Gastrocnemius medialis (tissue), 4 donors: ENCODE results near the gene USH2A. TPM values are rescaled to one million over a fixed set of nuclear protein-coding genes. Genes with fewer than 3 reads are reported as not detected.

Experiments
- ATAC-seq, 2 donors: fragments of 150-250 bp; one replicate each; pipeline ENCODE4 v1.9.1; 2016
- DNase-seq, 2 donors: peaks; one replicate each; pipeline ENCODE4 v3.0.0-alpha.2; 2019
- H3K27ac ChIP-seq, 4 donors: fragments of 200-600 bp; sonication (generic); 1 replicate in 1 of 4; 2 replicates in 3 of 4; pipeline ENCODE4 v1.5.1; 2016 to 2018; ENCODE audit warnings: mild to moderate bottlenecking in 2 of 4, moderate library complexity in 1 of 4
- H3K27me3 ChIP-seq, 3 donors: fragments of 200-600 bp; sonication (generic) in 2 of 3; 1 replicate in 1 of 3; 2 replicates in 2 of 3; pipeline versions ENCODE4 v1.5.1 to v1.6.0; 2016 to 2019; ENCODE audit warnings: mild to moderate bottlenecking in 1 of 3, moderate library complexity in 1 of 3
- H3K36me3 ChIP-seq, 2 donors: fragments of 200-600 bp; sonication (generic) in 1 of 2; one replicate each; pipeline ENCODE4 v1.5.1; 2017 to 2018
- H3K4me1 ChIP-seq, 2 donors: fragments of 200-600 bp; sonication (generic) in 1 of 2; one replicate each; pipeline ENCODE4 v1.5.1; 2016 to 2017; ENCODE audit warnings: mild to moderate bottlenecking in 2 of 2
- H3K4me3 ChIP-seq, 4 donors: fragments of 200-600 bp; sonication (generic) in 3 of 4; 1 replicate in 1 of 4; 2 replicates in 3 of 4; pipeline ENCODE4 v1.5.1; 2016 to 2019; ENCODE audit warnings: mild to moderate bottlenecking in 2 of 4
- H3K9me3 ChIP-seq, 3 donors: fragments of 200-600 bp; sonication (generic) in 2 of 3; 1 replicate in 1 of 3; 2 replicates in 2 of 3; pipeline ENCODE4 v1.5.1; 2016 to 2019
- POLR2A ChIP-seq, 2 donors: fragments of 450-650 bp; IDR thresholded peaks; one replicate each; pipeline ENCODE4 v1.6.1; 2017; ENCODE audit warnings: antibody characterized with exemption in 2 of 2, mild to moderate bottlenecking in 2 of 2, moderate library complexity in 2 of 2
- in situ Hi-C, 4 donors: fragments of 200-750 bp; cut with MboI; loops; one replicate each; pipeline versions ENCODE4 v1.15.0 to v1.8.0; 2017; ENCODE audit warnings: low sequenced_read_pairs in 4 of 4
- intact Hi-C: fragments of 100-400 bp; cut with DNase I; formaldehyde crosslinking; loops from one replicate; pipeline ENCODE4 v1.15.1; 2023; ENCODE audit warnings: low total_unique reads
- total RNA-seq, 4 donors: library from RNA; depleted of rRNA; stranded (reverse); fragments of >200 nt; gene quantifications; one replicate each; pipeline versions ENCODE4 v1.1.0 to v1.2.3, GENCODE V29; 2016
- TF ChIP-seq, protein P1 (sequence below), 5 experiments: fragments of 450-650 bp in 3 of 5; fragments of 200-600 bp in 2 of 5; sonication (generic) in 2 of 5; IDR thresholded peaks in 4 of 5; conservative IDR thresholded peaks in 1 of 5; 1 replicate in 4 of 5; 2 replicates in 1 of 5; pipeline ENCODE4 v1.5.1; 2016 to 2019; ENCODE audit warnings: antibody characterized with exemption in 5 of 5, mild to moderate bottlenecking in 3 of 5, moderate library complexity in 3 of 5

USH2A gene
- total RNA-seq, 4 donors from 2014 or later, result 0.02 TPM; not detected in 3

DNA sequence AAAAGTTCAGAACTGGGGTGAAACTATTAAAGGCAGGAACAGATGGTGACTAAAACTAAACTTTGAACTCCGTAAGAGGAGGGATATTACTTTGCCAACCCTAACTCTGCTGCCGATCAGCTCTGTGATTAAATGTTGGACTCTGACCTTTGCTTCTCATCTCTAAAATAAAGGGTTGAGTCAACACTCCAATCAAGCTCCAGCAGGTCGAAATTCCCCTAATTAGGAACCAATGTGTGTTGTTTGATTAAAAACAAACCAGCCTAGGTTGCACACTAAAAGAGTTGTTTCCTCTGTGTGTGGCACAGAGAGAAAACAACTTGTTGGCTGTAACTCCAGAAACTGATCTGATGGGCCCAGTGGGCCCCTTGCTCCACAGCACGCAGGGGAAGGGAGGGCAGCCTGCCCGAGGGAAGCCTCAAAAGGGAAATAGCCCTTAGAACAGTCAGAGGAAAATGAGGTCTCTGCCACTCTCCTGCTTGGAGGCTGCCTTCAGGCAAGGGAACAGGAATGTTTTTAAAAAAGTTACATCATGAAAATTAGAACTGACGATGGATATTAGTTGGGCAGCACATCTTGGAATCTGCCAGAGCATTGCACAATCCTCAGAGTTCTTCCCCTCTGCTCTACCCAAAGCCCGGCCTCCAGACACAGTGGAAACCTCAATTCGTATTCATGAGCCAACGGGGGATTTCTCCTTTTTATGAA is 786.8 kb downstream of the USH2A start:
- peaks cover 0 to 8% (median 0%) of the 10 kb centered on the region in 3 donors for H3K27me3 ChIP-seq
- peak; percentile 78 to 87 for ATAC-seq
- no peak overlapping the region for H3K4me3 ChIP-seq
- H3K4me1 ChIP-seq, result no peaks in the 10 kb centered on the region
- DNase-seq, result peak in 1 of 2 donors; percentile 38
- intact Hi-C loops, result no loop called here
- H3K36me3 ChIP-seq, result no peaks in the 10 kb centered on the region
- TF ChIP-seq POLR2A (IDR thresholded peaks at IDR 0.05), result no peak
- TF ChIP-seq, protein P1, sequence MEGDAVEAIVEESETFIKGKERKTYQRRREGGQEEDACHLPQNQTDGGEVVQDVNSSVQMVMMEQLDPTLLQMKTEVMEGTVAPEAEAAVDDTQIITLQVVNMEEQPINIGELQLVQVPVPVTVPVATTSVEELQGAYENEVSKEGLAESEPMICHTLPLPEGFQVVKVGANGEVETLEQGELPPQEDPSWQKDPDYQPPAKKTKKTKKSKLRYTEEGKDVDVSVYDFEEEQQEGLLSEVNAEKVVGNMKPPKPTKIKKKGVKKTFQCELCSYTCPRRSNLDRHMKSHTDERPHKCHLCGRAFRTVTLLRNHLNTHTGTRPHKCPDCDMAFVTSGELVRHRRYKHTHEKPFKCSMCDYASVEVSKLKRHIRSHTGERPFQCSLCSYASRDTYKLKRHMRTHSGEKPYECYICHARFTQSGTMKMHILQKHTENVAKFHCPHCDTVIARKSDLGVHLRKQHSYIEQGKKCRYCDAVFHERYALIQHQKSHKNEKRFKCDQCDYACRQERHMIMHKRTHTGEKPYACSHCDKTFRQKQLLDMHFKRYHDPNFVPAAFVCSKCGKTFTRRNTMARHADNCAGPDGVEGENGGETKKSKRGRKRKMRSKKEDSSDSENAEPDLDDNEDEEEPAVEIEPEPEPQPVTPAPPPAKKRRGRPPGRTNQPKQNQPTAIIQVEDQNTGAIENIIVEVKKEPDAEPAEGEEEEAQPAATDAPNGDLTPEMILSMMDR (IDR thresholded peaks at IDR 0.05 in 4 of 5, conservative IDR thresholded peaks at IDR 0.05 in 1 of 5), result no peak
- H3K27ac ChIP-seq, result peak overlapping the region; percentile 23 to 52 (median 48)
- no peaks in the 10 kb centered on the region for H3K9me3 ChIP-seq
- in situ Hi-C loops, result no loop called here

DNA sequence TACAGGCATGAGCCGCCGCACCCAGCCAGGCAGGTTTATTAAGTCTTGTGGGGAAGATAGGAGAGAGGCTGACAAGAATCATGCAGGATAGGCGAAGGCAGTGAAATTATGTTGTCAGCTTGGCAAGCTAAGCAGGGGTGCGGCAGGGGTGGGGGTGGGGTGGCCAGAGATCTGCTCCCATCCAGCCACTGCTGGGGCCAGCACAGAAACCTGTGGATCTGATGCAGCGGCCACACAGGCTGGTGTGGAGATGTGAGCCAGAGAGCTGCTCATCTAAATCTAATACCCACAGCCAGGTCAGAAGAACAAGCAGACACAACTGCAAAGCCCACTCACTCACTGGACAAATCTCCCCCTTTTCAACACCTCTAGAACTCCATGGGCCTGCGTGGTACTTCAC is 787.4 kb downstream of the USH2A start:
- H3K4me3 ChIP-seq, result no peak overlapping the region
- H3K27ac ChIP-seq, result no peak overlapping the region
- in situ Hi-C loops (no loop called here), intact Hi-C loops (no loop called here)
- ATAC-seq (no peak), DNase-seq (no peak)
- peaks cover 0 to 8% (median 0%) of the 10 kb centered on the region in 3 donors for H3K27me3 ChIP-seq
- no peaks in the 10 kb centered on the region for H3K9me3 ChIP-seq
- H3K36me3 ChIP-seq, result no peaks in the 10 kb centered on the region
- TF ChIP-seq, protein P1 (IDR thresholded peaks at IDR 0.05 in 4 of 5, conservative IDR thresholded peaks at IDR 0.05 in 1 of 5), result no peak
- TF ChIP-seq POLR2A (IDR thresholded peaks at IDR 0.05), result no peak
- H3K4me1 ChIP-seq, result no peaks in the 10 kb centered on the region

- DNase-seq (no peak), ATAC-seq (no peak)
- TF ChIP-seq, protein P1 (IDR thresholded peaks at IDR 0.05 in 4 of 5, conservative IDR thresholded peaks at IDR 0.05 in 1 of 5), result no peak
- TF ChIP-seq POLR2A (IDR thresholded peaks at IDR 0.05), result no peak
- in situ Hi-C loops, result no loop called here
- Histone ChIP-seq H3K4me3 (no peak overlapping the region), H3K27ac (no peak overlapping the region), H3K27me3 (peaks cover 0 to 7% (median 0%) of the 10 kb centered on the region in 3 donors), H3K4me1 (no peaks in the 10 kb centered on the region), H3K9me3 (no peaks in the 10 kb centered on the region), H3K36me3 (no peaks in the 10 kb centered on the region)
- intact Hi-C loops, result no loop called here
Observed at GRCh38 chr1:215631489-215631888, 791.8 kb downstream of the USH2A start.

DNA sequence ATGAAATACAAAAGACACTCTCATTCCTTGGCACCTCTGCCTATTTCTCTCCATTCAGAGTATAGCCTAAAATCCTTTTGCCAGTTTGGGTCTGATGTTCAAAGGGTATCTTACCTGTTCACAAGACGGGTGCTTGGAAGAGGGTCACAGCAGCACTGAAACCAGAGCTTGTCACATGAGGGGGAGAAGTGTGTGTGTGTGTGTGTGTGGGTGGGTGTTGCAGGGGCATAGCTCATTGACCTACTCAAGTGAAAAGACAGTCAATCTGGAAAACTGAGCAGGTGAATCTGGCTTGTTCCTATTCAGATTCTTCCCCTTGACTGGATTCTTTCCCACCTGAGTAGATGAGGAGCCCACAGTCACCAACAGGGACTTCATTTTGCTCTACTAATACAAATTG is 792.2 kb downstream of the USH2A start:
- Histone ChIP-seq H3K36me3 (no peaks in the 10 kb centered on the region), H3K9me3 (no peaks in the 10 kb centered on the region), H3K4me3 (no peak overlapping the region), H3K4me1 (no peaks in the 10 kb centered on the region), H3K27me3 (peaks cover 0 to 3% (median 0%) of the 10 kb centered on the region in 3 donors), H3K27ac (no peak overlapping the region)
- intact Hi-C loops (no loop called here), in situ Hi-C loops (no loop called here)
- no peak for ATAC-seq
- DNase-seq, result no peak
- TF ChIP-seq POLR2A (IDR thresholded peaks at IDR 0.05), result no peak
- TF ChIP-seq, protein P1 (IDR thresholded peaks at IDR 0.05 in 4 of 5, conservative IDR thresholded peaks at IDR 0.05 in 1 of 5), result no peak
